AG09309 (cell line): ENCODE results near the gene DAAM2.

Experiments
- DNase-seq: peaks from one replicate; pipeline ENCODE4 v3.0.0-alpha.2; 2010; ENCODE audit warnings: low read depth
- H3K4me3 ChIP-seq: 2 replicates; pipeline ENCODE4 v1.5.1; 2011; ENCODE audit warnings: mild to moderate bottlenecking, low read depth, low read length, moderate library complexity; ENCODE audit not compliant: control insufficient read depth
- TF ChIP-seq, protein P1 (sequence below): IDR thresholded peaks from 2 replicates; pipeline ENCODE4 v1.5.1; 2011; ENCODE audit warnings: mild to moderate bottlenecking, low read depth, low read length, inconsistent platforms; ENCODE audit not compliant: insufficient read depth, control insufficient read depth; ENCODE audit errors: missing control alignments

DAAM2 gene

DNA sequence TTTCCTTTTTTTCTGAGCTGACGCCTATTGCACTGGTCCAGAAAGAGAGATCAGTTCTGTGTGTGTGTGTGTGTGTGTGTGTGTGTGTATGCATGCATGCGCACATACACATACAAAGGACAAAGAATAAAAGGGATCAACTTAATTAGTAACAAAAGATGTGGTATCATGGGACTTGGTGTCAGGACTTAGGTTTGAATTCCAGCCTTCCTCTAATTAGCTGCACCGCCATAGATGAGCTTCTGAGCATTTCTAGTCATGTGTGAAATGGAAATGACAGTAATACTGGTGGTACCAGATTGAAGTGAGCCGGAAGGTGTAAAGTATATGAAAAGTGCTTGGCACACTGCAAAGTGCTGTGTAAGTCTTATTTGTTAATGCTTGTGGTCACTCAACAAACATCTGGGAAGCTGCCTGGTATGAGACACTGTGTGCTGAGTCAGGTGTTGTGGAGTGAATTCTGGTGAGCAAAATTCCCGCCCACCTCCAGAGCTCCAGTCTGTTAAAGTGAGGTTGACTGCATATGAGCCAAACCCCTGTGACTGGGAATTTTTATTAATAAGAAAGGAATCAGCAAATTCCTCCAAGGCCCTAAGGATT is 12.4 kb downstream of the DAAM2 start:
- peak; percentile 50 for DNase-seq
- no peak overlapping the region for H3K4me3 ChIP-seq
- TF ChIP-seq, protein P1, sequence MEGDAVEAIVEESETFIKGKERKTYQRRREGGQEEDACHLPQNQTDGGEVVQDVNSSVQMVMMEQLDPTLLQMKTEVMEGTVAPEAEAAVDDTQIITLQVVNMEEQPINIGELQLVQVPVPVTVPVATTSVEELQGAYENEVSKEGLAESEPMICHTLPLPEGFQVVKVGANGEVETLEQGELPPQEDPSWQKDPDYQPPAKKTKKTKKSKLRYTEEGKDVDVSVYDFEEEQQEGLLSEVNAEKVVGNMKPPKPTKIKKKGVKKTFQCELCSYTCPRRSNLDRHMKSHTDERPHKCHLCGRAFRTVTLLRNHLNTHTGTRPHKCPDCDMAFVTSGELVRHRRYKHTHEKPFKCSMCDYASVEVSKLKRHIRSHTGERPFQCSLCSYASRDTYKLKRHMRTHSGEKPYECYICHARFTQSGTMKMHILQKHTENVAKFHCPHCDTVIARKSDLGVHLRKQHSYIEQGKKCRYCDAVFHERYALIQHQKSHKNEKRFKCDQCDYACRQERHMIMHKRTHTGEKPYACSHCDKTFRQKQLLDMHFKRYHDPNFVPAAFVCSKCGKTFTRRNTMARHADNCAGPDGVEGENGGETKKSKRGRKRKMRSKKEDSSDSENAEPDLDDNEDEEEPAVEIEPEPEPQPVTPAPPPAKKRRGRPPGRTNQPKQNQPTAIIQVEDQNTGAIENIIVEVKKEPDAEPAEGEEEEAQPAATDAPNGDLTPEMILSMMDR, result no peak

DNA sequence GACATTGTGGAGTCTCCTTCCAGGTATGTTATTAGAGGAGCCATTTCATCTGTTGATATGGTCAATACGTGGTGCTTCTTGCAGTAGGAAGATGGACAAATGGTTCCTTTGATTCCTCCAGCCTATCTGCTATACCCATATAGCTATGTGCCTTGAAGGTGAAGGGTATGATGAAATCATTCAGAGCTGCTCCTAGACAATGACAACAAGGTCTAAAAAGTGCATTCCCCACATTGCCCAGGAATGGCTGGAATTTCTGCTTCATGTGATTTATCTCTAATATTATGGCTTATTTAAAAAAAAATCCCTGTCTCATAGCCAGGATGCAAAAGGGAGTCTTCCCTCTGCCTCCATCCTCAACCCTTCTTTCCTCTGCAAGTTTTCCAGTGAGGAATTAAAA is 14.1 kb downstream of the DAAM2 start:
- no peak for DNase-seq
- TF ChIP-seq, protein P1, result no peak
- H3K4me3 ChIP-seq, result no peak overlapping the region

- TF ChIP-seq, protein P1, result no peak
- no peak for DNase-seq
- H3K4me3 ChIP-seq, result no peak overlapping the region
Observed at GRCh38 chr6:39808346-39808745, 16.2 kb downstream of the DAAM2 start.

- H3K4me3 ChIP-seq, result no peak overlapping the region
- no peak for DNase-seq
- TF ChIP-seq, protein P1, result no peak
Observed at GRCh38 chr6:39808964-39809363, 16.8 kb downstream of the DAAM2 start.

DNA sequence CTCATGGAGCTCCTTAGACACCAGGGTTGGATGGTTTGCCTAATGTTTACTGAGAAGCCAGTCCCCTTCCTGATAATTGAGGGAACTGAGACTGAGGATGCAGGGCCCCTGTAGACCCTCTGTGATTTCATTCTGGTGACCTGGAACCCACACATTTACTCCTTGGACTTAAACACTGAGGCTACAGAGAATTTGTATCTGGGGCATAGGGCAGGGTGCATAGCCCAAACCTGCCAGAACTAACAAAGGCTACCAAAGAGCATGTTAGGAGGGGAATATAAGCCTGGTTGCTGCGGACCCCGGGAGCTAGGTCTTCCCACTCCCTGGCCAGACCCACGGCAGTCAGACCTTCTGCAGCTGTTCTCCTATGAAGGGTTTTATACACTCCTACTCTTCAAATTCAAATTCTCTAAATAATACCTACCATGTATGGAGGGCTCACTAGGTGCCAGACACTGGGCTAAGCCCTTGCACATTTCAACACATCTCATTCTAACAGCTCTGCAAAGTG is 19.7 kb downstream of the DAAM2 start:
- TF ChIP-seq, protein P1, result no peak
- H3K4me3 ChIP-seq, result no peak overlapping the region
- DNase-seq, result no peak

GRCh38 chr6:39812496-39812852 is 20.3 kb downstream of the DAAM2 start:
- DNase-seq, result no peak
- TF ChIP-seq, protein P1, result no peak

More at GRCh38 chr6:39812496-39812852, 20.3 kb downstream of the DAAM2 start:
- H3K4me3 ChIP-seq, result no peak overlapping the region
